ENCODE measurements around the gene NPAS2.

Gene NPAS2

DNA sequence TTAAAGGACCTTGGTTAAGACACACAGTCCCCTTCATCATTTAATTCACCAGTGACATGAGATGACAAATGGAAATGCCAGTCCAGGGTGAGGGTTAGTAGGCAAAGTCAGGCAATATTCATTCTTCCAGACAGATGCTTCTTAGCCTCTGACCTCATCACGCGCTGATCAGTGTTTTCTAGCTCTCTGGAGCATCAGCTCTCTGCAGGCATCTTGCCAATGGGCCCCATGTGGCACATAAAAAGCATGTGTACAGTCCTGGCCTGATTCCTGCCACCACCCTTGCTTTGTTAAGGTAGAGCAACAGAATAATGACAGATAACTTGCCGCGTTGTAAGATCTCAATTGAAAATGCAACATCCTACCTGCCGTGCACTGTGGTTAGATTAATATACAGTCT, 20.3 kb upstream of the NPAS2 start:
- DNase-seq, result no peak

GRCh38 chr2:100800915-100801314, 19.0 kb upstream of the NPAS2 start:
- no peak for DNase-seq

GRCh38 chr2:100801402-100801801, 18.5 kb upstream of the NPAS2 start:
- DNase-seq, result no peak

GRCh38 chr2:100802066-100802465, 17.9 kb upstream of the NPAS2 start:
- no peak for DNase-seq

GRCh38 chr2:100803334-100803733, 16.6 kb upstream of the NPAS2 start:
- DNase-seq, result no peak

GRCh38 chr2:100806550-100806949, 13.4 kb upstream of the NPAS2 start:
- no peak for DNase-seq

DNA sequence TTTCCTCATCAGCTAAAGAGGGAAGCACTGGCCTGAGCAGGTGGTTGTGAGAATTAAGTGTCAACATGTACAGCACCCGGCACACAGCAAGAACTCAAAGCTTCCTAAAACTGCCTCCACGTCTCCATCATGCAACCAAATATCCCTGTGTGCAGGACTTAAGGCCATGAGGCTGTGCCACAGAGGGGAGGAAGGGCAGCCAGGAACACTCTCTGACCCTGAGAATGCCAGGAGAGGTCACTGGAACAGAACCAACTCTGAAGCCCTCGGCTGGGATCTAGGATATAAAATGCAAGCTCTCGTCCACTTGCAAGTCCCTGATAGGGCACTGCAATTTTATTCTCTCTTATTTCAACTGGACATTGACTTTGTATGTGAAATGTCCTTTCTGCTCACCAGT, 12.2 kb upstream of the NPAS2 start:
- DNase-seq, result no peak

- DNase-seq, result no peak
These were observed 11.4 kb upstream of the NPAS2 start for GRCh38 chr2:100808582-100808981.

- no peak for DNase-seq
These were observed 10.4 kb upstream of the NPAS2 start for GRCh38 chr2:100809506-100809905.

- DNase-seq, result no peak
These were observed 9.3 kb upstream of the NPAS2 start for GRCh38 chr2:100810603-100811145.

- no peak for DNase-seq
These were observed 7.8 kb upstream of the NPAS2 start for GRCh38 chr2:100812116-100812515.

GRCh38 chr2:100812573-100812972, 7.4 kb upstream of the NPAS2 start:
- DNase-seq, result no peak

DNA sequence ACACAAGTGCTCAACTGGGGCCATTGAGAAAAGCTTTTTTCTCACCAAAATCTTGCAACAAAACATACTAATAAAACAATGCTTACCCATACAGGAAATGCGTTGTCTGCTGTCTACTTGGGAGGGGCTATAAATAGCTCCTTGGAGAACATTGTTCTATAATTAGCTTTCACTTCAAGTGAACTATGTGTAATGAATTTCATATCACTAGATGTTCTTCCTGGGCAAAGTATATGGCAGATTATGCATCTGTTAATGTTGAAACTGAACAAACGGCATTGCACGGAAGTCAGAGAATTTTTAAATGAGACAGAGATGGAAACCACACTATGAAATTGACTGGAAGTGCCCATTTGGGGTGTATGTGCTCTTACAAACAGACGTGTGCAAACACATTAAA, 6.4 kb upstream of the NPAS2 start:
- DNase-seq, result no peak

DNA sequence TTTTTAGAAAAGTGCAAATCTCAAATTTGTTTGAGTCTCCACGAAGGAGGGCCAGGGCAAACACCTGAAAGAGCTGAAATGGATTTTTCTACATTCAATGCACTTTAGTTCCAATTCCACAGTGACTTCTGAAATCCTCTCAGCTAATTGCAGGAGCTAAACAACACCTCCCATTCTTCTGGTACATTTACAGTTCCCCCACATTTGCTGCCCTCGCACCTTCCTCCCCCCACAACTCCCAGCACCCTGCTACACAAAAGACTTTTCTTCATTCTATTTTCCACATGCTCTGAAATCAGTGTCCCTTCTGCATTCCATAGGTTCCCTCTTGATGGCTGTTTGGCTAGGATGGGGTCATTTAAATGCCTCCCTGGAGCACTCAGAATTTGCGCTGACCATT, 5.9 kb upstream of the NPAS2 start:
- no peak for DNase-seq

DNA sequence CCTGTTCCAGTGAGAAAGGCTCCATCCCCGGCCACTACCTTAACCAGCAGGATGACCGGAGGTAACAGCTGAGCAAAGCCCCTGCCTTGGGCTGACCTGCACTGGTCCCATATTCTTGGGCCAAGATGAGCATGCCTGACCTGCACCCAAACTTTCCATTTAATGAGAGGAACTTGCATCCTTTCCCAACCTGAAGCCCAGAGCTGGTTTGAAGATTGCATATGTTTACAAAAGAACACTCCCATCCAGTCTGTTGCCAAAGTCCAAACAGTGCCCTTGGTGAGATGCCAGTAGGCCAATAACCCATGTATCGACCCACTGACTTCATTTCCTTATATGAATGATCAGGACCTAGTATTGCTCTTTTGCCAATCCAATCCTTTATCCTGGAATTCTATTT, 5.5 kb upstream of the NPAS2 start:
- no peak for DNase-seq

DNA sequence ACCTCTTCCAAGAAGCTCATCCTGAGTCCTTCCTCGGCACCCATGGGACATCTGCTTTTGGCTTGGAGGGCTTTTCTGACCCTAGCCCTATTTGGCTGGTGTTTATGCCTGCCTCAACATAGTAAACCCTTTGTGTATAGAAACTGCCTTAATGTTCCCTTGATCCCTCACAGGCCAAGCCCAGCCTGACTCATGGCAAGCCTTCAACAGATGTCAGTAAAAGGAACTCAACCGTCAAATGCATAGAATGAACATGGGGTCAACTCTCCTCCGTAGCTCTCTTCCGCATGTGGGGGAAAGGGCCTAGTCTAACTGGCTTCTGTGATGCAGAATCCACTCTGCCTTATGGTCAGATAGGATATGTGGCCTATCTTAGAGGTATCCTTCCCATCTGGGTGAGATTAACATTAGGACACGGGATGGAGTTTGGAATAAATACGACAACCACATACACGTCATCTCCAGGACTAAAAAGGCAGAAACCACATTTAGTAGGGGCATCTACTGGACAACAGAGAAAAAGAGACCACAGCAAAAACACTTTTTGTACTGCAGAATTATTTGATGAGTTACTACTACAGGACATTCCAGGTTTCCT, 2.5 kb upstream of the NPAS2 start:
- DNase-seq, result no peak

- DNase-seq, result no peak
These were observed 1.8 kb upstream of the NPAS2 start for GRCh38 chr2:100818003-100818605.

GRCh38 chr2:100818606-100819369, 1.2 kb upstream of the NPAS2 start:
- no peak for DNase-seq

DNA sequence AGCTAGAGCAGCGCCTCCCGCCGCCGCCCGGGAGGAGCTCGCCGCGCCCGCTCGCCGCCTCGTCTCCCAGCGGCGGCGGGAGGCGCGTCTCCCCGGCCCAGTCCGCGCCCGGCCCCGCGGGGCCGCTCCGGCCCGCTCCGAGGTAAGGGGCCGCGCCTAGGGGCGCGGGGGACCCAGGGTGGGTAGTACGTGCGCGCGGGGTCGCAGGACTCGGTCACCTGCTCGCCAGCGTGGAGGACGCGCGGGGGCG, 259 bp downstream of the NPAS2 start:
- DNase-seq, result no peak

- DNase-seq, result no peak
These were observed 750 bp downstream of the NPAS2 start for GRCh38 chr2:100820523-100821254.

DNA sequence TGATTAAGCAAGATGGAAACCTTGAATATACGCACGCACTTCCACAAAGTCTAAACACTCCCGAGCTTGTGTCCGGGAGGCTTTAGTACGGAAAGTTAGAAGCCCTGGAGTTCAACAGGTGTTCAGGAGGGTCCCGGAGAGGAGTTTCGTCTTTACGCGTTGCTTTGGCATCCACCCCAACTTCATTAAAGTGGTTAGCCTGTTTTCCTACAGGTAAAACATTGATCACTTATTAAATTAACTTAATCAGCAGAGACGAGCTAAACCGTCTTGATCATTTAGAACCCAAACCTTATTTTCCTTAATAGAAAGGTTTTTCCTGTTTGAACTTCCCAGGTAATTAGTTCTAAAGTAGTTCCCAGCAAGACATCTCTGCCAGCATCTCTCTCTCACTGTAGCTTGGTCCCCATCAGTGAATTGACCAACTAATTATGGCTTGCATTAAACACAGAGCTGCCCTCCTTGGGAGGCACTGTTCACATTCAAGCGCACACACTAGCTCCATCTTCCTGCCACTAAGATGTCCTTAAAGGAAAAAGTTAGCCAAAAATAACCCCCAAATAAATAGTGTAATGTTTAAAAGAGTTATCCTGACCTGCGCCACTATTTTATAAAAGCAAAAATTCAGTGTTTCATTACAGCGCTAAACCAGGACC, 1.4 kb downstream of the NPAS2 start:
- no peak for DNase-seq

DNA sequence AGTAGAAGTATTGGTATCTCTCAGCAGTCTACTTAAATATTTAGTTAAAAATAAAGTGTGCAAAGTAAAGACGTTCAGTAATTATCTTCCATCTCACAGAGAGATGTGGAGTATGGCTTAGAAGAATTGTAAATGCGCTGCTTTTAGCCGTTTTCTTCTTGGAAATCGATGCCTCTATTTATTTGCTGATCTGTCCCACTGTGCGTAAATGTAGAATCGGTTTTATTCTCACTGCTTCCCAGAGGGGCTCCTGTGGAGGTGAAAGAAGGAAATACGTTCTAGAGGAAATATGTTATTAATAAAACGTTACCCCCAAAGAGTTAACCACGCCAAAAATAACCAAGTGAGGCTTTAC, 1.9 kb downstream of the NPAS2 start:
- no peak for DNase-seq

DNA sequence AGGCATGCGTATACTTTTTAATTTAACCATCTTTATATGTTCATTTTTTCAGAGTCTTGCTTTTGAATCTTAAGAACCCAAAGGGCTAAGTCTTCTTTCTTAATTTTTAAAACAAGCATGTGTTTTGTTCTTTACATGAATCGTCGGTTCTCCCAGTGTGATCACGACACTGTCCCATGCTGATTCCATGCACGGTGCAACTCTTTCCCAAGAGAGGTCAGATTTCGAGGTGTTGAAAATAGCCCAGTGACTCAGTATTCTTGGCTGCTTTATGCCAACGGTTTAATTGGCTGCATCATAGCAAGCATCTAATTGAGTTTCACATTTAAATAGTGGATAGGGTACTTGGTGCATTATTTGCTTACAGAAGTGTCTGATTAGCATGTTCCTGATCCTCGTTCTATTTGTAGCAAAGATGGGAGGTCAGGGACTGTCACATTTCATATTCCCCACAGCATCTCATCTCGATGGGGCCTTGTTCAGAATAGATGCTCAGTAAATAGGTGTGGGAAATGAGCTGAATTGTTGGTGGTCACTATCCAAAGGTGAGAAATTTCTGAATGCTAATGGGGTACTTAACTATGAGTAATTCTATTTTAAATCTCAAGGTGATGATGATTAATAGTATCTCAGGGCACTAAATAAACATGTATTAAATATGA, 2.8 kb downstream of the NPAS2 start:
- no peak for DNase-seq
